Psoas muscle (tissue), 8 donors: ENCODE measurements around the gene FAM3D. TPM values are rescaled to one million over a fixed set of nuclear protein-coding genes. Genes with fewer than 3 reads are reported as not detected.
"Not testable (repeated sequence)": the region's sequence is repeated elsewhere in the genome, so short reads cannot be mapped to it uniquely, and the experiment has no call there.

Experiments
- ATAC-seq, 4 donors: fragments of 200-7000 bp; cut with Tn5 transposase; one replicate each; pipeline ENCODE4 v1.9.1; 2020; ENCODE audit warnings: moderate library complexity in 3 of 4, mild to moderate bottlenecking in 2 of 4
- DNase-seq, 2 donors: peaks; one replicate each; pipeline ENCODE4 v3.0.0-alpha.2; 2020
- H3K27ac ChIP-seq: fragments of 200-600 bp; one replicate; pipeline ENCODE4 v1.8.0; 2022
- H3K27me3 ChIP-seq, 3 donors: fragments of 200-600 bp in 1 of 3; one replicate each; pipeline versions ENCODE4 v1.6.1 to v1.8.0; 2013 to 2022; ENCODE audit warnings: low read length in 2 of 3, mild to moderate bottlenecking in 2 of 3, moderate library complexity in 1 of 3; ENCODE audit not compliant: insufficient read depth in 3 of 3
- H3K36me3 ChIP-seq, 2 donors: fragments of 200-600 bp in 1 of 2; one replicate each; pipeline versions ENCODE4 v1.6.1 to v1.8.0; 2013 to 2022; ENCODE audit warnings: low read depth in 1 of 2, mild to moderate bottlenecking in 1 of 2, moderate library complexity in 1 of 2; ENCODE audit not compliant: insufficient read depth in 1 of 2
- H3K4me1 ChIP-seq: fragments of 200-600 bp; one replicate; pipeline ENCODE4 v1.8.0; 2022
- H3K4me3 ChIP-seq: fragments of 200-600 bp; one replicate; pipeline ENCODE4 v1.8.0; 2022; ENCODE audit warnings: mild to moderate bottlenecking
- H3K9me3 ChIP-seq: fragments of 200-600 bp; one replicate; pipeline ENCODE4 v1.8.0; 2022
- CTCF ChIP-seq: fragments of 200-600 bp; IDR thresholded peaks from one replicate; pipeline ENCODE4 v1.8.0; 2022; ENCODE audit warnings: antibody characterized with exemption
- WGBS, 3 donors: extraction: QIAGEN DNeasy Blood & Tissue Kit; methylation state at CpG; one replicate each; pipeline versions ENCODE4 v1.1.6 to v1.1.7; 2013; 5-methylcytosine and 5-hydroxymethylcytosine counted together
- intact Hi-C, 2 donors: fragments of 100-400 bp; cut with DNase I; formaldehyde crosslinking; loops; one replicate each; pipeline versions ENCODE4 v1.11.0 to v1.14.2; 2022
- long read RNA-seq, 2 donors: library from polyadenylated mRNA; unstranded; transcript quantifications; one replicate each; pipeline ENCODE4 v2.0.0, GENCODE V29; 2021
- polyA plus RNA-seq, 3 donors: library from polyadenylated mRNA; stranded (reverse); fragments of 200-250 nt; gene quantifications; one replicate each; pipeline ENCODE4 v1.2.3, GENCODE V29; 2013
- total RNA-seq, 4 donors: library from RNA; stranded (reverse); fragmentation: NEBNext Ultra II Directional in 2 of 4; extraction: Animal tissue kit (Norgen Biotek cat#: 25700) in 2 of 4; gene quantifications; one replicate each; pipeline versions ENCODE4 v1.2.1 to v1.2.4, GENCODE V29; 2021 to 2023
- donor health status: healthy with polysubstance abuse.
- donor health status: DM: no; HTN: no; CAD: no; lungs with moderate emphysema.
- donor health status: Bipolar disorder and iron deficiency.
- donor health status: healthy.
- donor health status: DM: yes; HTN: yes; CAD: no.
- donor health status: DM: no; HTN: no; CAD: no.
- donor health status: DM: no; HTN: no; CAD: no.
- donor health status: DM: yes; HTN: yes; CAD: no.

The FAM3D gene
- total RNA-seq (not detected), polyA plus RNA-seq (under 1 TPM in 1 of 3 donors, not detected in 2; 0.05 TPM)
- long read RNA-seq, donor 1 = 0 reads
- long read RNA-seq, donor 2 = 0 reads

GRCh38 chr3:58666683-58667082, at the start of gene FAM3D:
FAM3D (minus strand) TSS chr3:58666774; CDS start chr3:58655563, 11,211 bp downstream.
- no peaks in the 10 kb centered on the region for H3K4me1 ChIP-seq
- intact Hi-C loops = no loop called here
- ATAC-seq (no peak), DNase-seq (no peak)
- H3K9me3 ChIP-seq = no peaks in the 10 kb centered on the region
- WGBS, 3 donors = 50 to 70% (median 67%) methylated on average over 6 of the region's 6 CpGs
- H3K27me3 ChIP-seq = no peaks in the 10 kb centered on the region
- no peaks in the 10 kb centered on the region for H3K36me3 ChIP-seq
- H3K27ac ChIP-seq = no peak within 1 kb of the TSS
- H3K4me3 ChIP-seq = no peak within 1 kb of the TSS
- no peak for TF ChIP-seq CTCF

- H3K9me3 ChIP-seq = no peaks in the 10 kb centered on the region
- H3K4me3 ChIP-seq = no peak overlapping the region
- peaks cover 0 to 1% (median 0%) of the 10 kb centered on the region in 3 donors for H3K27me3 ChIP-seq
- ATAC-seq = no peak
- WGBS, 3 donors = 83 to 86% (median 85%) methylated on average over 3 of the region's 3 CpGs
- no peaks in the 10 kb centered on the region for H3K4me1 ChIP-seq
- no peaks in the 10 kb centered on the region for H3K36me3 ChIP-seq
- H3K27ac ChIP-seq = no peak overlapping the region
- no peak for TF ChIP-seq CTCF
- DNase-seq = no peak
- intact Hi-C loops = no loop called here
These were observed 47.3 kb upstream of the FAM3D start for GRCh38 chr3:58713715-58714401.

GRCh38 chr3:58711871-58712270, 45.3 kb upstream of the FAM3D start:
- no peak for DNase-seq
- intact Hi-C loops = no loop called here
- no peaks in the 10 kb centered on the region for H3K36me3 ChIP-seq
- H3K27ac ChIP-seq = no peak overlapping the region
- H3K27me3 ChIP-seq = peaks cover 0 to 1% (median 0%) of the 10 kb centered on the region in 3 donors
- 66 to 69% (median 68%) methylated on average over 8 of the region's 8 CpGs for WGBS, 3 donors
- TF ChIP-seq CTCF = no peak
- H3K4me1 ChIP-seq = no peaks in the 10 kb centered on the region
- ATAC-seq = no peak
- H3K9me3 ChIP-seq = no peaks in the 10 kb centered on the region
- no peak overlapping the region for H3K4me3 ChIP-seq

DNA sequence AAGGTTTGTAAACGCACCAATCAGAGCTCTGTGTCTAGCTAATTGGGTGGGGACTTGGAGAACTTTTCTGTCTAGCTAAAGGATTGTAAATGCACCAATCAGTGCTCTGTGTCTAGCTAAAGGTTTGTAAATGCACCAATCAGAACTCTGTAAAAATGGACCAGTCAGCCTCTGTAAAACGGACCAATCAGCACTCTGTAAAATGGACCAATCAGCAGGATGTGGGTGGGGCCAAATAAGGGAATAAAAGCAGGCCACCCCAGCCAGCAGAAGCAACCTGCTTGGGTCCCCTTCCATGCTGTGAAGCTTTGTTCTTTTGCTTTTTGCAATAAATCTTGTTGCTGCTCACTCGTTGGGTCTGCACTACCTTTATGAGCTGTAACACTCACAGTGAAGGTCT, 42.4 kb upstream of the FAM3D start:
- DNase-seq, ATAC-seq, H3K27ac ChIP-seq, intact Hi-C loops, H3K9me3 ChIP-seq, H3K36me3 ChIP-seq, H3K4me3 ChIP-seq, H3K4me1 ChIP-seq, H3K27me3 ChIP-seq: not testable (repeated sequence)
- WGBS, 3 donors = 74 to 87% (median 81%) methylated on average over 3 of the region's 3 CpGs

- ATAC-seq (no peak), DNase-seq (no peak)
- Histone ChIP-seq H3K36me3 (no peaks in the 10 kb centered on the region), H3K27me3 (peaks cover 0 to 1% (median 0%) of the 10 kb centered on the region in 3 donors), H3K27ac (no peak overlapping the region), H3K4me1 (no peaks in the 10 kb centered on the region), H3K9me3 (no peaks in the 10 kb centered on the region), H3K4me3 (no peak overlapping the region)
- 74 to 82% (median 81%) methylated on average over 3 of the region's 3 CpGs for WGBS, 3 donors
- no peak for TF ChIP-seq CTCF
- intact Hi-C loops = no loop called here
These were observed 41.7 kb upstream of the FAM3D start for GRCh38 chr3:58708116-58708791.
